HepG2 (cell line): Measurements from ENCODE around the gene DNAJB12. TPM values are rescaled to one million over a fixed set of nuclear protein-coding genes. Genes with fewer than 3 reads are reported as not detected.

Experiments used
- ATAD3A ChIP-seq: sonication (generic); formaldehyde crosslinking; IDR thresholded peaks from 2 replicates; pipeline ENCODE4 v1.4.0; 2020; ENCODE audit warnings: missing genetic modification reagents
- GZF1 ChIP-seq: sonication (generic); formaldehyde crosslinking; IDR thresholded peaks from 2 replicates; pipeline ENCODE4 v1.5.1; 2020; ENCODE audit warnings: mild to moderate bottlenecking, missing genetic modification reagents
- KLF6 ChIP-seq: IDR thresholded peaks from 2 replicates; pipeline ENCODE4 v1.8.0; 2016; ENCODE audit warnings: missing biosample characterization, missing genetic modification reagents
- MAFK ChIP-seq, 2 experiments: IDR thresholded peaks in 1 of 2; conservative IDR thresholded peaks in 1 of 2; 2 replicates each; pipeline ENCODE4 v1.6.1; 2011; ENCODE audit warnings: improper control_type of control experiment in 2 of 2, low read length in 2 of 2
- NFYC ChIP-seq: IDR thresholded peaks from 2 replicates; pipeline ENCODE4 v1.6.1; 2016; ENCODE audit warnings: missing genetic modification reagents, missing compliant biosample characterization
- ZKSCAN5 ChIP-seq: sonication (generic); formaldehyde crosslinking; IDR thresholded peaks from 2 replicates; pipeline ENCODE4 v1.5.1; 2020; ENCODE audit warnings: mild to moderate bottlenecking, missing genetic modification reagents
- ZNF230 ChIP-seq: sonication (generic); formaldehyde crosslinking; IDR thresholded peaks from 2 replicates; pipeline ENCODE4 v1.4.0; 2020; ENCODE audit warnings: mild to moderate bottlenecking, missing genetic modification reagents
- ZNF441 ChIP-seq: sonication (generic); formaldehyde crosslinking; IDR thresholded peaks from 2 replicates; pipeline ENCODE4 v1.7.0; 2021; ENCODE audit warnings: missing genetic modification reagents, borderline replicate concordance
- polyA plus RNA-seq, 8 experiments: library from polyadenylated mRNA; depleted of rRNA in 3 of 8; stranded (reverse) in 7 of 8; unstranded in 1 of 8; fragments of >200 nt; fragmentation: Illumina TruSeq in 4 of 8; extraction: Trizol in 4 of 8; gene quantifications; 2 replicates each; pipeline versions ENCODE4 v1.2.1 to v1.2.3, GENCODE V29; 2011 to 2016; ENCODE audit warnings: low read depth in 4 of 8, missing spikeins in 1 of 8, mixed read lengths in 1 of 8; ENCODE audit not compliant: insufficient read depth in 1 of 8
- total RNA-seq, 5 experiments: library from RNA; depleted of rRNA; stranded (reverse); fragments of >200 nt; fragmentation: Illumina TruSeq; extraction: Trizol; gene quantifications; 2 replicates each; pipeline ENCODE4 v1.2.3, GENCODE V29; 2016; ENCODE audit warnings: low read depth in 1 of 5
- TF ChIP-seq, protein P1 (sequence below): sonication (generic); formaldehyde crosslinking; IDR thresholded peaks from 2 replicates; pipeline ENCODE4 v1.4.0; 2020; ENCODE audit warnings: mild to moderate bottlenecking, missing genetic modification reagents
- TF ChIP-seq, protein P2 (sequence below), 2 experiments: sonication (generic) in 1 of 2; formaldehyde crosslinking in 1 of 2; IDR thresholded peaks; 2 replicates each; pipeline versions ENCODE4 v1.5.1 to v1.6.1; 2011 to 2020; ENCODE audit warnings: borderline replicate concordance in 1 of 2, low read depth in 1 of 2, low read length in 1 of 2, mild to moderate bottlenecking in 1 of 2, missing genetic modification reagents in 1 of 2, moderate library complexity in 1 of 2
- TF ChIP-seq, protein P3 (sequence below): sonication (generic); formaldehyde crosslinking; IDR thresholded peaks from 2 replicates; pipeline ENCODE4 v1.5.0; 2020; ENCODE audit warnings: mild to moderate bottlenecking, missing genetic modification reagents
- TF ChIP-seq, protein P4 (sequence below): sonication (generic); formaldehyde crosslinking; IDR thresholded peaks from 2 replicates; pipeline ENCODE4 v1.5.0; 2020; ENCODE audit warnings: missing genetic modification reagents
- TF ChIP-seq, protein P5 (sequence below), 2 experiments: IDR thresholded peaks; 2 replicates each; pipeline ENCODE4 v1.6.1; 2011 to 2012; ENCODE audit warnings: low read length in 2 of 2, borderline replicate concordance in 1 of 2, low read depth in 1 of 2, mild to moderate bottlenecking in 1 of 2, moderate library complexity in 1 of 2

The DNAJB12 gene
- total and polyA plus RNA-seq, 2 of the 13 experiments (the other 11 are each of a cell fraction or from before 2014, with no cell fraction given) = 10.8 to 18.2 TPM

DNA sequence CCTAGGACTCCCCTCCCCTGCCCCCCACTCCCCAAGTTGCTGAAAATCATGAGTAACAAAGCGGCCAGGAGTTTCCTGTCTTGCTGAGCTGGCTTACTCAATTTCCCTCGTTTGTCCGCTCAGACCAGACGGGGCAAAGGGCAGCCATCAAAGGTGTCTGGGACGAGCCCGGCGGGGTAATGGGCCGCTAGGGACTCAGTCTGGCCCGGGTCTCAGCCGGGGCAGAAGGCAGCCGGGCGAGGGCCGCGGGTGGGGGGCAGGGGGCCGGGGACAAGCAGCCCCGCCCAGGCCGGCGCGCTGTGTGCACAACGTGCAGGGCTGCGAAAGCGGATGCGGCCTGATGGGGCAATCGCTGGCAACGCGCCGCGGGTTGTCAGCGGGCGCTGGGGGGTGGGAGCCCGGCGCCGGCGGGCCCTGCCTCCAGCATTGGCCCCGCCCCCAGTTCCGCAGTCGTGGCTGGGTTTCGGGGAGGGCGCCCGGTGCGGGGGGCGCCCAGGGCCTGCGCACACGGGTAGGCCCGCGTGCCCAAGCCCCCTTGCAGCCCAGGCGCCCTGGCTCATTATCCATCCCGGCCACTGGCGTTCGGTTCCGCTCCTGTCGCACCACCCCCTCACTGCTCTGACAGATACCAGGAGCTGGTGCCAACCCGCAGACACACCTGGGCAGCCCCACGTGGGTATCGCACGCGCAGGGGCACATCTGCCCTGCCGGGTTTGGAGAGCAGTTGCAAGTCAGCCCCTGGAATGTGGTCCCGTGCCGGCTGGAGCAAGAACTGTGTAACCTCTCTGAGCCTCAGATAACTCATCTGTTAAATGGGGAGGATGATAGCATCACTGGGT, 35.1 kb downstream of the DNAJB12 start (continued):
- TF ChIP-seq ZNF441 (CRISPR knock-in tag) (0 out of 2 replicates have a peak, but pooled peaks have one; percentile 30), KLF6 (peak; percentile 32; the same call in 1 of the 2 replicates), ATAD3A (CRISPR knock-in tag) (no peak), NFYC (no peak), MAFK (conservative IDR thresholded peaks at IDR 0.05 in 1 of 2, IDR thresholded peaks at IDR 0.05 in 1 of 2; ENCODE audit: low read length in 2 of 2) (no peak), ZNF230 (no peak), ZKSCAN5 (CRISPR knock-in tag) (no peak), GZF1 (CRISPR knock-in tag) (no peak)
- TF ChIP-seq, protein P1, sequence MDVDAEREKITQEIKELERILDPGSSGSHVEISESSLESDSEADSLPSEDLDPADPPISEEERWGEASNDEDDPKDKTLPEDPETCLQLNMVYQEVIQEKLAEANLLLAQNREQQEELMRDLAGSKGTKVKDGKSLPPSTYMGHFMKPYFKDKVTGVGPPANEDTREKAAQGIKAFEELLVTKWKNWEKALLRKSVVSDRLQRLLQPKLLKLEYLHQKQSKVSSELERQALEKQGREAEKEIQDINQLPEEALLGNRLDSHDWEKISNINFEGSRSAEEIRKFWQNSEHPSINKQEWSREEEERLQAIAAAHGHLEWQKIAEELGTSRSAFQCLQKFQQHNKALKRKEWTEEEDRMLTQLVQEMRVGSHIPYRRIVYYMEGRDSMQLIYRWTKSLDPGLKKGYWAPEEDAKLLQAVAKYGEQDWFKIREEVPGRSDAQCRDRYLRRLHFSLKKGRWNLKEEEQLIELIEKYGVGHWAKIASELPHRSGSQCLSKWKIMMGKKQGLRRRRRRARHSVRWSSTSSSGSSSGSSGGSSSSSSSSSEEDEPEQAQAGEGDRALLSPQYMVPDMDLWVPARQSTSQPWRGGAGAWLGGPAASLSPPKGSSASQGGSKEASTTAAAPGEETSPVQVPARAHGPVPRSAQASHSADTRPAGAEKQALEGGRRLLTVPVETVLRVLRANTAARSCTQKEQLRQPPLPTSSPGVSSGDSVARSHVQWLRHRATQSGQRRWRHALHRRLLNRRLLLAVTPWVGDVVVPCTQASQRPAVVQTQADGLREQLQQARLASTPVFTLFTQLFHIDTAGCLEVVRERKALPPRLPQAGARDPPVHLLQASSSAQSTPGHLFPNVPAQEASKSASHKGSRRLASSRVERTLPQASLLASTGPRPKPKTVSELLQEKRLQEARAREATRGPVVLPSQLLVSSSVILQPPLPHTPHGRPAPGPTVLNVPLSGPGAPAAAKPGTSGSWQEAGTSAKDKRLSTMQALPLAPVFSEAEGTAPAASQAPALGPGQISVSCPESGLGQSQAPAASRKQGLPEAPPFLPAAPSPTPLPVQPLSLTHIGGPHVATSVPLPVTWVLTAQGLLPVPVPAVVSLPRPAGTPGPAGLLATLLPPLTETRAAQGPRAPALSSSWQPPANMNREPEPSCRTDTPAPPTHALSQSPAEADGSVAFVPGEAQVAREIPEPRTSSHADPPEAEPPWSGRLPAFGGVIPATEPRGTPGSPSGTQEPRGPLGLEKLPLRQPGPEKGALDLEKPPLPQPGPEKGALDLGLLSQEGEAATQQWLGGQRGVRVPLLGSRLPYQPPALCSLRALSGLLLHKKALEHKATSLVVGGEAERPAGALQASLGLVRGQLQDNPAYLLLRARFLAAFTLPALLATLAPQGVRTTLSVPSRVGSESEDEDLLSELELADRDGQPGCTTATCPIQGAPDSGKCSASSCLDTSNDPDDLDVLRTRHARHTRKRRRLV (CRISPR knock-in tag) = peak; percentile 10; the same call in 1 of the 2 replicates
- TF ChIP-seq, protein P2, sequence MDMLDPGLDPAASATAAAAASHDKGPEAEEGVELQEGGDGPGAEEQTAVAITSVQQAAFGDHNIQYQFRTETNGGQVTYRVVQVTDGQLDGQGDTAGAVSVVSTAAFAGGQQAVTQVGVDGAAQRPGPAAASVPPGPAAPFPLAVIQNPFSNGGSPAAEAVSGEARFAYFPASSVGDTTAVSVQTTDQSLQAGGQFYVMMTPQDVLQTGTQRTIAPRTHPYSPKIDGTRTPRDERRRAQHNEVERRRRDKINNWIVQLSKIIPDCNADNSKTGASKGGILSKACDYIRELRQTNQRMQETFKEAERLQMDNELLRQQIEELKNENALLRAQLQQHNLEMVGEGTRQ (IDR thresholded peaks at IDR 0.05; ENCODE audit: low read depth, low read length) = peak; percentile 38; the same call in 1 of the 2 replicates
- TF ChIP-seq, protein P2 (CRISPR knock-in tag; IDR thresholded peaks at IDR 0.05; ENCODE audit: borderline replicate concordance) = no peak
- TF ChIP-seq, protein P3, sequence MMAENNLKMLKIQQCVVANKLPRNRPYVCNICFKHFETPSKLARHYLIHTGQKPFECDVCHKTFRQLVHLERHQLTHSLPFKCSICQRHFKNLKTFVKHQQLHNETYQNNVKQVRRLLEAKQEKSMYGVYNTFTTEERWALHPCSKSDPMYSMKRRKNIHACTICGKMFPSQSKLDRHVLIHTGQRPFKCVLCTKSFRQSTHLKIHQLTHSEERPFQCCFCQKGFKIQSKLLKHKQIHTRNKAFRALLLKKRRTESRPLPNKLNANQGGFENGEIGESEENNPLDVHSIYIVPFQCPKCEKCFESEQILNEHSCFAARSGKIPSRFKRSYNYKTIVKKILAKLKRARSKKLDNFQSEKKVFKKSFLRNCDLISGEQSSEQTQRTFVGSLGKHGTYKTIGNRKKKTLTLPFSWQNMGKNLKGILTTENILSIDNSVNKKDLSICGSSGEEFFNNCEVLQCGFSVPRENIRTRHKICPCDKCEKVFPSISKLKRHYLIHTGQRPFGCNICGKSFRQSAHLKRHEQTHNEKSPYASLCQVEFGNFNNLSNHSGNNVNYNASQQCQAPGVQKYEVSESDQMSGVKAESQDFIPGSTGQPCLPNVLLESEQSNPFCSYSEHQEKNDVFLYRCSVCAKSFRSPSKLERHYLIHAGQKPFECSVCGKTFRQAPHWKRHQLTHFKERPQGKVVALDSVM = no peak
- TF ChIP-seq, protein P4, sequence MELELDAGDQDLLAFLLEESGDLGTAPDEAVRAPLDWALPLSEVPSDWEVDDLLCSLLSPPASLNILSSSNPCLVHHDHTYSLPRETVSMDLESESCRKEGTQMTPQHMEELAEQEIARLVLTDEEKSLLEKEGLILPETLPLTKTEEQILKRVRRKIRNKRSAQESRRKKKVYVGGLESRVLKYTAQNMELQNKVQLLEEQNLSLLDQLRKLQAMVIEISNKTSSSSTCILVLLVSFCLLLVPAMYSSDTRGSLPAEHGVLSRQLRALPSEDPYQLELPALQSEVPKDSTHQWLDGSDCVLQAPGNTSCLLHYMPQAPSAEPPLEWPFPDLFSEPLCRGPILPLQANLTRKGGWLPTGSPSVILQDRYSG (CRISPR knock-in tag) = no peak
- TF ChIP-seq, protein P5, sequence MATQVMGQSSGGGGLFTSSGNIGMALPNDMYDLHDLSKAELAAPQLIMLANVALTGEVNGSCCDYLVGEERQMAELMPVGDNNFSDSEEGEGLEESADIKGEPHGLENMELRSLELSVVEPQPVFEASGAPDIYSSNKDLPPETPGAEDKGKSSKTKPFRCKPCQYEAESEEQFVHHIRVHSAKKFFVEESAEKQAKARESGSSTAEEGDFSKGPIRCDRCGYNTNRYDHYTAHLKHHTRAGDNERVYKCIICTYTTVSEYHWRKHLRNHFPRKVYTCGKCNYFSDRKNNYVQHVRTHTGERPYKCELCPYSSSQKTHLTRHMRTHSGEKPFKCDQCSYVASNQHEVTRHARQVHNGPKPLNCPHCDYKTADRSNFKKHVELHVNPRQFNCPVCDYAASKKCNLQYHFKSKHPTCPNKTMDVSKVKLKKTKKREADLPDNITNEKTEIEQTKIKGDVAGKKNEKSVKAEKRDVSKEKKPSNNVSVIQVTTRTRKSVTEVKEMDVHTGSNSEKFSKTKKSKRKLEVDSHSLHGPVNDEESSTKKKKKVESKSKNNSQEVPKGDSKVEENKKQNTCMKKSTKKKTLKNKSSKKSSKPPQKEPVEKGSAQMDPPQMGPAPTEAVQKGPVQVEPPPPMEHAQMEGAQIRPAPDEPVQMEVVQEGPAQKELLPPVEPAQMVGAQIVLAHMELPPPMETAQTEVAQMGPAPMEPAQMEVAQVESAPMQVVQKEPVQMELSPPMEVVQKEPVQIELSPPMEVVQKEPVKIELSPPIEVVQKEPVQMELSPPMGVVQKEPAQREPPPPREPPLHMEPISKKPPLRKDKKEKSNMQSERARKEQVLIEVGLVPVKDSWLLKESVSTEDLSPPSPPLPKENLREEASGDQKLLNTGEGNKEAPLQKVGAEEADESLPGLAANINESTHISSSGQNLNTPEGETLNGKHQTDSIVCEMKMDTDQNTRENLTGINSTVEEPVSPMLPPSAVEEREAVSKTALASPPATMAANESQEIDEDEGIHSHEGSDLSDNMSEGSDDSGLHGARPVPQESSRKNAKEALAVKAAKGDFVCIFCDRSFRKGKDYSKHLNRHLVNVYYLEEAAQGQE (IDR thresholded peaks at IDR 0.05; ENCODE audit: borderline replicate concordance in 1 of 2, low read depth in 1 of 2, low read length in 2 of 2) = peak in 1 of 2 experiments; percentile 9; a peak in 1 of 4 replicates
